ENCODE data around the gene USP40. TPM values are rescaled to one million over a fixed set of nuclear protein-coding genes. Genes with fewer than 3 reads are reported as not detected.

The USP40 gene
- total RNA-seq, 1 donor from 2014 or later: 20.0 TPM

DNA sequence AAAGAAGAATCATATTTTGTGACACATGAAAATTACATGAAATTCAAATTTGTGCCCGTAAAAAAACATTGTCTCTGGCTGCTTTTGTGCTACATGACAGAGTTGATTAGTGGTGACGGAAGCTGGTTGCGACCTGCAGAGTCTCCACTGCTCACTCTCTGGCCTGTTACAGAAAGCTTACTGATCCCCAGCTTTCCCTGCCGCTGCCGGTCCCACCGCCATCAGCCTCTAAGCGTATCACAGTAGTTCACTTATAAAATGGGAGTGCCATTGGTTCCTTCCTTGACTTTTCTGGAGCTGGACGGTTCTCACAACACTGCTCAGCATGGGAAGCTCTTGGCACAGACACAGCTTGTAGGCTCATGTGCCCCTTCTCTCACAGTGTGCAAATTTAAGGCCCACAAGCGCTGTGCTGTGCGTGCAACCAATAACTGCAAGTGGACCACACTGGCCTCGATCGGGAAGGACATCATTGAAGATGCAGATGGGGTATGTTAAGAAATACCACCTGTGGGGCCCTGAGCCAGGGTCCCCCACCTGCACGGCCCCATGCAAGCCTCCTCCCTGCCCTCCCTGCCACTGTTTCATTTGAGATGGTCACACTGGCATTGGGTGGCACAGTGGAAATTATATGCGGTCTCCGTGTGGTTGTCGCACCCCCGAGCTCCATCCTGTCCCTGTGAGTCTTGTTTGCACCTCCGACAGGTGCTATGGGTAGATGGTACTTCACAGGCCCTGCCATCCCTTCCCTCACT lies 131.0 kb downstream of the USP40 start:
- no peak for DNase-seq
- no peak overlapping the region for H3K4me3 ChIP-seq
- H3K27ac ChIP-seq (replicated peaks): peak overlapping the region; percentile 50
- H3K36me3 ChIP-seq: peaks cover 49% of the 10 kb centered on the region
- intact Hi-C loops (cut with micrococcal nuclease): no loop called here
- TF ChIP-seq, protein P1, sequence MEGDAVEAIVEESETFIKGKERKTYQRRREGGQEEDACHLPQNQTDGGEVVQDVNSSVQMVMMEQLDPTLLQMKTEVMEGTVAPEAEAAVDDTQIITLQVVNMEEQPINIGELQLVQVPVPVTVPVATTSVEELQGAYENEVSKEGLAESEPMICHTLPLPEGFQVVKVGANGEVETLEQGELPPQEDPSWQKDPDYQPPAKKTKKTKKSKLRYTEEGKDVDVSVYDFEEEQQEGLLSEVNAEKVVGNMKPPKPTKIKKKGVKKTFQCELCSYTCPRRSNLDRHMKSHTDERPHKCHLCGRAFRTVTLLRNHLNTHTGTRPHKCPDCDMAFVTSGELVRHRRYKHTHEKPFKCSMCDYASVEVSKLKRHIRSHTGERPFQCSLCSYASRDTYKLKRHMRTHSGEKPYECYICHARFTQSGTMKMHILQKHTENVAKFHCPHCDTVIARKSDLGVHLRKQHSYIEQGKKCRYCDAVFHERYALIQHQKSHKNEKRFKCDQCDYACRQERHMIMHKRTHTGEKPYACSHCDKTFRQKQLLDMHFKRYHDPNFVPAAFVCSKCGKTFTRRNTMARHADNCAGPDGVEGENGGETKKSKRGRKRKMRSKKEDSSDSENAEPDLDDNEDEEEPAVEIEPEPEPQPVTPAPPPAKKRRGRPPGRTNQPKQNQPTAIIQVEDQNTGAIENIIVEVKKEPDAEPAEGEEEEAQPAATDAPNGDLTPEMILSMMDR (IDR thresholded peaks at IDR 0.05; ENCODE audit: borderline replicate concordance): no peak
- no peaks in the 10 kb centered on the region for H3K27me3 ChIP-seq (ENCODE audit: low read depth)
- H3K9me3 ChIP-seq (replicated peaks): no peaks in the 10 kb centered on the region
- peaks cover 67% of the 10 kb centered on the region for H3K4me1 ChIP-seq

DNA sequence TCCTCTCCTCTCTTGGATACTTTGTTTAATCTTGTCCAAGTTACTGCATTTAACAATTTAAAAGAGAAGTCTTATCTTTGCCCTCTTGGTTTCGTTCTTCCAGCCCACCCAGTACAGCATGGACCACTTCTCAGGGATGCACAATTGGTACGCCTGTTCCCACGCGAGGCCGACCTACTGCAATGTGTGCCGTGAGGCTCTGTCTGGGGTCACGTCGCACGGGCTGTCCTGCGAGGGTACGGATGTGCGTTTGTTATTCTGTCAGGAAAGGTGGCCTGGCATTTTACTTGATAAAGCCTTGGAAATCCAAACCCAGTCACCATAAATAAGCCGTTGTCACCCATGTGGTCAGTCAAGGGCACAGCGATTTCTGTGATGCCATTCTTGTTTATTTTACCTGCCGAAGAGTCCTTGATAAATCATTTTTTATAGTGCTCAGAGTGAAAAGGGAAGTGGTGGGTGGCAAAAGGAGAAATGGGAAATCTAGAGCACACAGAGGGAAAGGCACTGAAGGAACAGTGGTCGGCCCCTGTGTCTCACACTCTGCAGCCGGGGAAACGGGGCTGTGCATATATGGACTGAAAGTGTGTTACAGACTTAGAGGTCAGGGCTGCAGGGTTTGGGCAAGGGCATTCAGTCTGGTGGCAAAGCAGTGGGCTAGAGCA lies 131.8 kb downstream of the USP40 start:
- Histone ChIP-seq H3K4me1 (peaks cover 67% of the 10 kb centered on the region), H3K36me3 (peaks cover 49% of the 10 kb centered on the region), H3K4me3 (no peak overlapping the region), H3K27ac (replicated peaks) (no peak overlapping the region), H3K27me3 (ENCODE audit: low read depth) (no peaks in the 10 kb centered on the region), H3K9me3 (replicated peaks) (no peaks in the 10 kb centered on the region)
- intact Hi-C loops (cut with micrococcal nuclease): no loop called here
- no peak for DNase-seq
- TF ChIP-seq, protein P1 (IDR thresholded peaks at IDR 0.05; ENCODE audit: borderline replicate concordance): no peak

DNA sequence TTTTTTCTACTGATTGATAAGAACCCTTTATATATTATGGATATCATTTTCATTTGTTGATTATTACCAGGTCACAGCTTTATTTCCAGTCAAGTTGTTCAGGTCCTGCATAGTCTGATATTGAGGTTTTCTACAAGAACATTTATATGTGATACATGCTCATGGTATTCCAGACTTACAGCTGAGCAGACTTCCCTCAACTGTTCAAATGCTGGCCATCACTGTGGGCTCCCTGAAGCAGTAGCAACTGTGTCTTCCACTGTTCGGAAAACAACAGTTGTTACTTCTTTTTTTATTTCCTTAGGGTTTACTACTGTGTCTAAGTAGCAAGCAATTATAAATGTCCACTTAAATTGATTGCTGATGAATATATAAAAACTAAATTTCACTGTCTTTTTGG lies 132.8 kb downstream of the USP40 start:
- H3K4me3 ChIP-seq: no peak overlapping the region
- H3K27ac ChIP-seq (replicated peaks): no peak overlapping the region

DNA sequence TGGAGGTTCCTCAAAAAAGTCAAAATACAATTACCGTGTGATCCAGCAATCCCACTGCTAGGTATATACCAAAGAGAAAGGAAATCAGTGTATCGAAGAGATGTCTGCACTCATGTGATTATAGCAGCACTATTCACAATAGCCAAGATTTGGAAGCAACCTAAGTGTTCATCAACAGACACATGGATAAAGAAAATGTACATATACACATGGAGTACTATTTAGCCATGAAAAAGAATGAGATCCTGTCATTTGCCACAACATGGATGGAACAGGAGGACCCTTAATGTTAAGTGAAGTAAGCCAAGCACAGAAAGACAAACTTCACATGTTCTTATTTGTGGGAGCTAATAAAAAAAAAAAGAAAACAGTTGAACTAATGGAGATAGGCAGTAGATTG lies 133.6 kb downstream of the USP40 start:
- Histone ChIP-seq H3K4me3 (no peak overlapping the region), H3K36me3 (peaks cover 37% of the 10 kb centered on the region), H3K27me3 (ENCODE audit: low read depth) (no peaks in the 10 kb centered on the region), H3K9me3 (replicated peaks) (no peaks in the 10 kb centered on the region), H3K4me1 (peaks cover 73% of the 10 kb centered on the region), H3K27ac (replicated peaks) (no peak overlapping the region)
- TF ChIP-seq, protein P1 (IDR thresholded peaks at IDR 0.05; ENCODE audit: borderline replicate concordance): no peak
- DNase-seq: no peak
- intact Hi-C loops (cut with micrococcal nuclease): no loop called here

More for the DNA sequence above, 132.8 kb downstream of the USP40 start:
- TF ChIP-seq, protein P1 (IDR thresholded peaks at IDR 0.05; ENCODE audit: borderline replicate concordance): no peak
- Histone ChIP-seq H3K4me1 (peaks cover 66% of the 10 kb centered on the region), H3K9me3 (replicated peaks) (no peaks in the 10 kb centered on the region), H3K36me3 (peaks cover 44% of the 10 kb centered on the region), H3K27me3 (ENCODE audit: low read depth) (no peaks in the 10 kb centered on the region)
- no peak for DNase-seq
- intact Hi-C loops (cut with micrococcal nuclease): no loop called here

DNA sequence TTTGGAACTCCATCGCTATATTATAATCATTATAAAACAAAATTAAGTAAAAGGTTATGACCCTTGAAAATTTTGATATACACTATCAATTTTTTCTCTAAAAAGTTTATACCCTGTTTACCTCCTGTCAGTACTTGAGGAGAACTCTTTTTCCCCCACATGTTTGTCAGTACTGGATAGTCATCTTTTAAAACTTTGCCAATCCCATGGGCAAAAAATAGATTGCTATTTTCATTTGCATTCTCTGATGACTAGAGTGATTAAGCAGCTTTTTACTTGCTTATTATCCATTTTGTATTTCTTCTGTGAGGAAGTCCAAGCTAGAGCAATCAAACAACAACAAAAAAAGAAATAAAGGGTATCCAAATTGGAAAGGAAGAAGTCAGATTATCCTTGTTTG lies 135.9 kb downstream of the USP40 start:
- no peak overlapping the region for H3K4me3 ChIP-seq
- peaks cover 13% of the 10 kb centered on the region for H3K36me3 ChIP-seq
- intact Hi-C loops (cut with micrococcal nuclease): no loop called here
- peaks cover 78% of the 10 kb centered on the region for H3K4me1 ChIP-seq
- DNase-seq: no peak
- peak overlapping the region; percentile 9 for H3K27ac ChIP-seq (replicated peaks)
- H3K9me3 ChIP-seq (replicated peaks): peaks cover 4% of the 10 kb centered on the region
- no peaks in the 10 kb centered on the region for H3K27me3 ChIP-seq (ENCODE audit: low read depth)
- TF ChIP-seq, protein P1 (IDR thresholded peaks at IDR 0.05; ENCODE audit: borderline replicate concordance): no peak
